ENCODE measurements around the gene GPR63.

- no peak for TF ChIP-seq POLR2A (IDR thresholded peaks at IDR 0.05; ENCODE audit: low read length)
- TF ChIP-seq GATA1 (IDR thresholded peaks at IDR 0.05; ENCODE audit: low read depth, low read length): no peak
Observed at GRCh38 chr6:96834070-96834469, 3.2 kb downstream of the GPR63 start.
